Gastroesophageal sphincter (tissue), 2 donors: ENCODE measurements around the gene HOXB7.

Experiments
- EP300 ChIP-seq: sonication (generic); formaldehyde crosslinking; IDR thresholded peaks from one replicate; pipeline ENCODE4 v1.6.1; 2017; ENCODE audit warnings: antibody characterized with exemption, mild to moderate bottlenecking
- POLR2AphosphoS5 ChIP-seq: sonication (generic); formaldehyde crosslinking; IDR thresholded peaks from one replicate; pipeline ENCODE4 v1.6.1; 2017; ENCODE audit warnings: antibody characterized with exemption

DNA sequence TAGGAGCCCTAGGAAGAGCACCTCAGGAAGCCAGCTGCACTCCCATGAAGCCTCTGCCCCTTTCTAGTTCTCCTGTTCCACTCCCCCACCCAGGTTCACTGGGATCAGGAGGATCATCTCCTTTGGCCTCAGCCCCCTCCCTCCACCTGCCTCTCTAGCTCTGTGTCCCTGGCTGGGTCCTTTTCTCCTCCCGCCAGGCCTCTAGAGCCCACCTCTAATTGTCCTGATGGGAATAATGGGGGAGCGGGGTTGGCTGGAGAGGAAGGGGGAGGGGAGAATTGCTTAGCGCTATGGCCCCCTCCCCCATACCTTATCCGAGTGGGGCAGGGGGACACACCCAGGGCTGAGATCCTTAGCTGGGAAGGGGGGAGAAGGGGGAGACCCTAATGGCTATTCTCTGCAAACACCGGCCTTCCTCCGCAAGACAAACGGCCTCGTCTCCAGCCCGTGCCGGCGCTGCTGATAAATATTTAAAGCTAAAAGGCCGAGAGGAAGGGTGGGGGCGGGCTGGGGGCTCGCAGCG lies 997 bp downstream of the HOXB7 start:
- TF ChIP-seq POLR2AphosphoS5 = no peak
- TF ChIP-seq EP300 = no peak
